ENCODE data around the gene BBS7.

Gene BBS7

GRCh38 chr4:121827853-121828252, 42.4 kb downstream of the BBS7 start:
- DNase-seq = no peak

DNA sequence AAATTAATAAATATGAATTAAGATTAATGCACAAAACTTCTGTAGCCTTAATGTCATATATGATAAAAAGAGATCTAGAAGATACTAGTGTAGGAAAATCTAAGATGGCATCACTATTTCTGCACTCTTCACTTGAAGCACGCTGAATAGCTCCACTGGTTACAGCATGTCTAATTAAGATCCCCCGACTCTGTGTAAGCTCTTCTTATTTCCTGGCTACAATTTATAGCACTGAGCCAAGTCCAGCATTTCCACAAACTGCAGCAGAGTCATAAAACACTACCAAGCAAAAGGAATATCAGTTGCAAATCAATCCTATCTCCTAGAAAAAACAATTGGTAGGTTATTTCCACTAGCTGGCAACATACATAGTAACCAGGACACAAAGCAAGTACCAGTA, 45.3 kb downstream of the BBS7 start:
- no peak for DNase-seq

DNA sequence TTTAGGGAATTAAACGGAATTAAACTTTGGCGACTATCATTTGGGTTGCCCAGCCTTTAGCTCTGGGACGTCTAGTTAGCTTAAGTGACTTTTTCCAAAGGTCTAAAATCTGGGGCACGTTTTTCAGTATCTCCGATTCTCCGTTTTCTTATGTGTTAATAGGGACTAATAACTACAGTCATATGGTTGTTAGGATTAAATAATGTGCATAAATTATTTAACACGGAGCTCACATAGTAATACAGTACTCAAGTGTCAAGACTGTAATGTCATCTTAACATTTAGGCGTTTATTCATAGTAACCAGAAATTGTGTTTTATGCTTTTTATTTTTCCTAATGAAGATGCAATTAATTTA, 46.1 kb downstream of the BBS7 start:
- no peak for DNase-seq

DNA sequence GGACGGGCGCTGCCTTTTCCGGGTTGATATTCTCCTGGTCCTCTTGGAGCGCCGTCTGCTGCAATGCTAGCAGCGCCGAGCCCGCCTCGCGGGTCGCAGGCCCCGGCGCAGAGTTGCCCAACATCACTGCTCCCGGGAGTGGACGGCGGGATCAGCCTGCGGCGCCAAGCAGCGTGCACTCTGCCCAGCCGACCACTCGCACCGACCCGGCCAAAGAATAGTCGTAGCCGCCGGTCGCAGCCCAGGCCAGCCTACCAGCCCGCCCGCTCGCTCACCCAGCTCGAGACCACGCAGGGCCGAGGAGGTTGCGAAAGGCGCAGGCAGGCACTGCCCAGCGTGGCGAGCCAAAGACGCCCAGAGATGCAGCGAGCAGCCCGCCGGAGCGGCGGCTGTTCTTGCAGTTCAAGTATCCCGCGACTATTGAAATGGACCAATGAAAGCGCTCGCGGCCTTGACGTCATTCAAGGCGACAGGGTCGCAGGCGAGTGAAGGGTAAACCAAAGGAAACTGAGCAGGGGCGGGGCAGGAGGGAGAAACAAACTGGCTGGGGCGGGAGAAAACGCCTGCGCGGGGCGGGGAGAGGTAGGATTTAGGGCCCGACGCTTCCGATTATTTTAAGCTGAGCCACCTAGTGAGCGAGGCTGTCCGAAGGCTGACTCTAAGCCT, 46.6 kb downstream of the BBS7 start, which contains the start of gene CCNA2:
Gene CCNA2 (minus strand): TSS at position 379 of the 666 bp plus-strand sequence. CDS start 255 bp downstream, at position 124.
- DNase-seq = peak; percentile 86 to 98 (median 92)

GRCh38 chr4:121822796-121823504, 47.3 kb downstream of the BBS7 start:
- peak in 4 of 5 experiments; percentile 6 to 75 (median 11) for DNase-seq

DNA sequence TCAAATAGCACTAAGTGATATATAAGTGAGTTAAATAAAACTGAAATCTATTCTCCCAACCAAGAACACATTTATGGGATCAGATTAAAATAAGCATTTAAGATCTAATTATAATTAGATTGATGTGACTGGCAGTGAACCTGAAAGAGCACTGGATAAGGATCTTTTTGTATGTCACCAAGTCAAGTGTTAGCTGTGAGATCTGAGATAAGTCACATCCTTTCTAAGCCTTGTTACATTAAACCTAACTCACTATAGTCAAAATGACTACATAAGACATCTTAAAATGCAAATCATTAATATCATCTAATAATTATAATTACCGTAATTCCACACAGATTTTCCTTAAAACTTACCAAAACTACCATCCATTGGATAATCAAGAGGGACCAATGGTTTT, 48.2 kb downstream of the BBS7 start:
- DNase-seq = peak in 1 of 5 experiments; percentile 70

DNA sequence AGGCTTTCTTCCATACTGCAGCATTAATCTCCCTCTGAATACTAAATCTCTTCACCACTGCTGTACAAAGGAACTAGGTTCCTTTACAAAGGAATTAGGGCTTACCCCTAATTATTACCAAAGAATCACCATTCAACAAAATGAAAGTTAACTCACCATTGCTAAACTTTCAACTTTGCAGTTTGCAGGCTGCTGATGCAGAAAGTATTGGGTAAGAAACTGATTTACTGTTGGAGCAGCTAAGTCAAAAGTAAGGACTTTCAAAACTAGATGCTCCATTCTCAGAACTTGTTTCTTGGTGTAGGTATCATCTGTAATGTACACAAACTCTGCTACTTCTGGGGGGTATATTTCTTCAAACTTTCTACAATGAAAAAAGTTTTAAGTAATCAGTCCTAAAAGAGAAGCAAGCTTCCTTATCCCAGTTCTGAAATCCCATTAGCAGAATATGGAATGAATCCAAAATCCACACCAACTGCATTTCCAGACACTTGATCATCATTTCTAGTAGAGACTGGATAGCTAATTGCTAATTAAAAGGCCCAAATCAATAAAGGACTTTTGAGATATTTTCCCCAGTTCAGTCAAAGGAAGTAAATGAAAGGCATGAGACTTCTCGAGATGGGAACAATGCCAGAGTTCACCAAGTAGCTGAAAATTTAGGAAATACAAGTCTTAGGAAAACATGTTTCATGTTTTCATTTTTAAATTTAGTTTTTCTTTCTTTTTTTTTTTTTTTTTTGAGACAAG, 50.9 kb downstream of the BBS7 start:
- DNase-seq = no peak

- no peak for DNase-seq
Observed at GRCh38 chr4:121818215-121818614, 52.1 kb downstream of the BBS7 start.

DNA sequence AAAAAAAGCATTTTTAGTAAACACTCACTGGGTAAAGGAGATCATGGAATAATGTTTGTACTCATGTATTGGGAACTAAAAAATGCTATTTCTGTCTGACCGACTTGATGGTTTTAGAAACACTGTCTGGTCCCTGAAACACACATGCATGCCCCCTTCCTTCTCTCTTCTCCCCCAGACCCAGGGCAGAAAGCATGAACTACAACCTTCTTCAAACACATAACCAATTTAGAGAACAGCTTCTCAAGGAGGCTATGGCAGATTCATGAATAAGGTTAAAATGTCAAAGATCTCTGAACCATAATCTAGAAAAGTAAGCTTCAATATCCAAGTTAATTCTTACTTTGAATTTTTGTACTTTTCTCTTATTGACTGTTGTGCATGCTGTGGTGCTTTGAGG, 52.6 kb downstream of the BBS7 start:
- no peak for DNase-seq

DNA sequence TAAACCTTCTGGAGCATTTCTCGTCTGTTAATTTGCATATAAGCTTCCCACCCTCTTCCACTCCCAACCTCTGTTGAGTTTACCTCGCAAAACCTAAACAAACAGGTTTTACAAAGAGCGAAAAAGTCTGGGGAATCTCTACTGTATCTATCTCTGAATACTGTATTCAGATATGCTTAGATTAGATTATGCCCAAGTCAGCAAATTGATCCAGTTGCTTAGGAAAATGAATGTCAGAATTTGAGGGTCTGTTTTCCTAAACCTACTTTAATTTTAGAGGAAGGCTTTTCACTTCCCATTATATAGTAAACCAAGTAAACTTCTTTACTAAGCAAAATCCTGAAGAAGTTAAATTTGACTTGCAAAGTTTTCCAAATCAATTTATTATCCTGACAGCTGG, 53.3 kb downstream of the BBS7 start:
- no peak for DNase-seq

DNA sequence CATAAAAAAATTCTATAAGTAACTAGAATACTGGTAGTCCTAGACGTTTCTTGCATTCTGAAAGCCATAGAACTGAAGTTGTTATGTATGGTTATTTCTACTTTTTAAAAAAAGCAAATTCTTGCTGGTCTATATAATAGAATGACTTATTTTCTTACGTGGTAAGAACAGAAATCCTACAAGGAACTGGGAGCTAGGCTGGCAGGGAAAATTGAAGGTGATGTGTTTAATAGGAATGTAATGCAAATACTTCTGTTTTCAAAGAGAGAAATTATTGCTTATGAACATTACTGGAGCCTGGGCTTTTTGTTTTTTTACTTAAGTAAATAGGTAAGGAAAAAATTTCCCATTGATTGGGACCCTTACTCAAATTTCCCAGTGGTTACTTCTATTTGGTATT, 55.5 kb downstream of the BBS7 start:
- DNase-seq = no peak

DNA sequence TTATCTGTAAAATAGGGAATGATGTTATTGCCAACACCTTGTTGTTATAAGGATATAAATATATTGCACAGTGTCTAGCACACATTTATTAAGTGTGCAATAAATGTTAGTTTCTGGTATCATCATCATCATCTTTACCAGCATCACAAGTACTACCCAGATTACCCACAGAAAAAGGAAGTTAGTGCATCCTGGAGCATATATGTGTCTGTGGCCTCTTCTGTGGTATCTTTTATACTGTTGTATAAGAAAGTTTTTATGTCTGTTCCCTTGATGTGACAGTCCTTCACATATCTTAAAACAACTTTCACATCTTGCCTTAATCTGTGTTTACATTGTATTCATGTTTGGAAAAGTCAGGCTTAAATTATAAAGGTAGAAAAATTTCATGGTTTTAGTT, 59.2 kb downstream of the BBS7 start:
- peak in 1 of 5 experiments; percentile 67 for DNase-seq

DNA sequence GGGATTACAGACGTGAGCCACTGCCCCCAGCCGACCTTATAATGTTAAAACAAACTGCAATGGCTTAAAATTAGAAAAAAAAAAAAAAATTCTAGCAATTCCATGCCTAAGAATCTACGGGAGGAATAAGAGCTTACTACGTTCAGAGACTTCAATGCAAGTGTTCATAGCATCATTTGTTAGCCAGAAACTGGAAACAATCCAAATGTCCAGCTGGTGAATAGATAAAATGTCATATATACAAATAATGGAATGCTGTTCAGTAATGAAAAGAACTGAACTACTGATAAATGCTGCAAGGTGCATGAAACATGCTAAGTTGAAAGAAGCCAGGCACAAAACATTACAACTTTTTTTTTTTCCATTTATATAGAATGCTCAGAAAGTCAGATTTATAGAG, 63.9 kb downstream of the BBS7 start:
- no peak for DNase-seq

- DNase-seq = no peak
Observed at GRCh38 chr4:121801715-121802075, 68.6 kb downstream of the BBS7 start.

GRCh38 chr4:121800961-121801714, 69.1 kb downstream of the BBS7 start, which contains the start of gene EXOSC9:
EXOSC9 (plus strand) TSS chr4:121801323; CDS start chr4:121801425, 102 bp downstream.
- peak; percentile 83 to 95 (median 91) for DNase-seq

DNA sequence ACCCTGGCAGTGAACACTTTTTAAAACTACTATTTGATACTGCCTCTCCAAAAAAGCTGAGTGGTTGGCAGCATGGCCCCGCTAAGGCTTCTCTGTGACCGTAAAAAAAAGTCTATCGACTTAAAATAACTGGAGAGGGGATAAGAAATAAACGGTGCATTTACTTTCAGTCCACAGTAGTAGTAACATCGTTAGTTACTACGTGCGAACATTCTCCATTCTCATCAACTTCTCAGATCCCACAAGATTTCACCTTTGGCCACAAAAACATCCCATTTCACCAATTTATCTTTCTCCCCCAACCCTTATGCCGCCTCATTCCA, 69.7 kb downstream of the BBS7 start:
- no peak for DNase-seq

GRCh38 chr4:121799867-121800501, 70.3 kb downstream of the BBS7 start:
- DNase-seq = no peak

GRCh38 chr4:121799208-121799823, 71.0 kb downstream of the BBS7 start:
- no peak for DNase-seq

GRCh38 chr4:121796283-121796682, 74.0 kb downstream of the BBS7 start:
- DNase-seq = no peak

- DNase-seq = no peak
Observed at GRCh38 chr4:121794505-121795188, 75.6 kb downstream of the BBS7 start.

DNA sequence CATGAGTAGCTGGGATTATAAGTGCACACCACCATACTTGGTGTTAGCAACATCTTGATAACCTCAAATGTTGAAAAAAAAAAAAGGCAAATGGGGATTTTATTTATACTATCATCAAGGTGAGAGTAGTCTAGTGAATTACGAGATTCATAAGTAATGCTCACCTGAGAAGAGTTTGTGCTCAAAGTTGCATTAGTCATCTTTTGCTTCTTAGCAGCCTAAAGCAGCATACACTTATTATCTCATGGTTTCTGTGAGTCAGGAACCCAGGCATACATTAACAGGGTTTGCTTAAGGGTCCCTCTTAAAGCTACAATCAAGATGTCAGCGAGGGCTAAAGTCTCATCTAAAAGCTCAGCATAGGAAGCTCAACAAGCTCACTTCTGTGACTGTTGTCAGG, 77.3 kb downstream of the BBS7 start:
- DNase-seq = no peak

DNA sequence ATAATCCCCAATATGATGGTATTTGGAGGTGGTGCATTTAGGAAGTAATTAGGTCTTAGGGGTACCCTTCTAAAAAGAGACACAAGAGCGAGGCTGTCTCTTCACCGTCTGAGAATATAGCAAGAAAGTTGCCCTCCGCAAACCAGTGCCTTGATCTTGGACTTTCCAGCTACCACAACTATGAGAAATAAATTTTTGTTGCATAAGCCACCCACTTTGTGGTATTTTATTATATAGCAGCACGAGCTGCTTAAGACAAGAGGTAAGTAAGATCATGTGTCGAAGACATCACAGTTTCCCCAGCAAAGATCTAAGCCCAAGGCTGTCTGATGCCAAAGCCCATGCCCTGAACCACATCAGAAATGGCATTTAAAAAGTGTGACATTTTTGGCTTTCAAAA, 78.8 kb downstream of the BBS7 start:
- DNase-seq = no peak
